Liver (tissue), 9 donors: ENCODE data around the gene SLC1A3. TPM values are rescaled to one million over a fixed set of nuclear protein-coding genes. Genes with fewer than 3 reads are reported as not detected.
A peak's percentile ranks its signal among the peaks of the same experiment; 100 is the strongest.

ENCODE experiments used
- DNase-seq: peaks from one replicate; pipeline ENCODE4 v3.0.0-alpha.2; 2017; ENCODE audit warnings: low spot score
- H3K27ac ChIP-seq, 2 donors: one replicate each; pipeline ENCODE4 v1.7.0; 2013; ENCODE audit warnings: inconsistent platforms in 2 of 2, low read length in 2 of 2, control low read depth in 1 of 2, low read depth in 1 of 2, mild to moderate bottlenecking in 1 of 2
- H3K27me3 ChIP-seq, 4 donors: one replicate each; pipeline versions ENCODE4 v1.6.1 to v1.7.0; 2013; ENCODE audit warnings: low read length in 3 of 4, inconsistent platforms in 1 of 4, mild to moderate bottlenecking in 1 of 4, moderate library complexity in 1 of 4; ENCODE audit not compliant: control insufficient read depth in 4 of 4, insufficient read depth in 4 of 4
- H3K36me3 ChIP-seq, 4 donors: one replicate each; pipeline versions ENCODE4 v1.6.1 to v1.7.0; 2013; ENCODE audit warnings: low read length in 3 of 4, mild to moderate bottlenecking in 3 of 4, low read depth in 1 of 4, moderate library complexity in 1 of 4; ENCODE audit not compliant: control insufficient read depth in 4 of 4, insufficient read depth in 3 of 4
- H3K4me1 ChIP-seq, 4 donors: one replicate each; pipeline versions ENCODE4 v1.6.1 to v1.7.0; 2013; ENCODE audit warnings: low read length in 3 of 4, mild to moderate bottlenecking in 3 of 4, moderate library complexity in 1 of 4; ENCODE audit not compliant: control insufficient read depth in 4 of 4, insufficient read depth in 4 of 4
- H3K4me3 ChIP-seq, 3 donors: one replicate each; pipeline versions ENCODE4 v1.6.1 to v1.7.0; 2013; ENCODE audit warnings: low read length in 3 of 3, control low read depth in 1 of 3, low read depth in 1 of 3, mild to moderate bottlenecking in 1 of 3
- H3K9ac ChIP-seq, 2 donors: one replicate each; pipeline ENCODE4 v1.7.0; 2013; ENCODE audit warnings: low read length in 2 of 2, mild to moderate bottlenecking in 2 of 2, moderate library complexity in 2 of 2, control low read depth in 1 of 2, low read depth in 1 of 2
- H3K9me3 ChIP-seq, 4 donors: one replicate each; pipeline versions ENCODE4 v1.6.1 to v1.7.0; 2013; ENCODE audit warnings: low read length in 3 of 4; ENCODE audit not compliant: control insufficient read depth in 4 of 4
- CTCF ChIP-seq: fragments of 150-350 bp; IDR thresholded peaks from 2 replicates; pipeline ENCODE4 v1.5.1; 2017; ENCODE audit warnings: improper control_type of control experiment, low read depth, low read length; ENCODE audit not compliant: missing input control
- FOXA1 ChIP-seq: IDR thresholded peaks from 2 replicates; pipeline ENCODE4 v1.6.1; 2016; ENCODE audit warnings: antibody characterized with exemption
- FOXA2 ChIP-seq: IDR thresholded peaks from 2 replicates; pipeline ENCODE4 v1.6.1; 2016; ENCODE audit warnings: antibody characterized with exemption
- HNF4G ChIP-seq: IDR thresholded peaks from 2 replicates; pipeline ENCODE4 v1.6.1; 2016; ENCODE audit warnings: antibody characterized with exemption
- JUND ChIP-seq, 2 donors: IDR thresholded peaks; 2 replicates each; pipeline ENCODE4 v1.6.1; 2016; ENCODE audit warnings: antibody characterized with exemption in 2 of 2
- MAX ChIP-seq: IDR thresholded peaks from 2 replicates; pipeline ENCODE4 v1.6.1; 2016; ENCODE audit warnings: antibody characterized with exemption
- NR2F2 ChIP-seq: IDR thresholded peaks from 2 replicates; pipeline ENCODE4 v1.6.1; 2016; ENCODE audit warnings: antibody characterized with exemption
- RAD21 ChIP-seq, 2 donors: IDR thresholded peaks; 2 replicates each; pipeline ENCODE4 v1.6.1; 2016; ENCODE audit warnings: antibody characterized with exemption in 2 of 2, mild to moderate bottlenecking in 2 of 2
- RXRA ChIP-seq, 2 donors: IDR thresholded peaks; 2 replicates each; pipeline ENCODE4 v1.6.1; 2017 to 2018; ENCODE audit warnings: antibody characterized with exemption in 2 of 2, mild to moderate bottlenecking in 1 of 2
- TAF1 ChIP-seq: conservative IDR thresholded peaks from 2 replicates; pipeline ENCODE4 v1.6.1; 2016; ENCODE audit warnings: antibody characterized with exemption, mild to moderate bottlenecking
- YY1 ChIP-seq: IDR thresholded peaks from 2 replicates; pipeline ENCODE4 v1.6.1; 2016; ENCODE audit warnings: antibody characterized with exemption, mild to moderate bottlenecking
- WGBS: extraction: QIAGEN DNeasy Blood & Tissue Kit; methylation state at CpG from one replicate; pipeline ENCODE4 v1.1.7; 2013; 5-methylcytosine and 5-hydroxymethylcytosine counted together
- polyA plus RNA-seq, 2 donors: library from polyadenylated mRNA; stranded (reverse) in 1 of 2; unstranded in 1 of 2; fragments of 200-250 nt in 1 of 2; fragments of >200 nt in 1 of 2; fragmentation: Nextera tagmentation in 1 of 2; extraction: Ambion mirVana in 1 of 2; gene quantifications; one replicate each; pipeline versions ENCODE4 v1.2.1 to v1.2.3, GENCODE V29; 2013 to 2015
- total RNA-seq, 2 donors: library from RNA; depleted of rRNA; stranded (reverse); fragments of >200 nt; gene quantifications; one replicate each; pipeline ENCODE4 v1.2.3, GENCODE V29; 2014
- TF ChIP-seq, protein P1 (sequence below): IDR thresholded peaks from 2 replicates; pipeline ENCODE4 v1.6.1; 2016; ENCODE audit warnings: antibody characterized with exemption
- donor health status: healthy.
- donor health status: healthy.
- donor health status: healthy.
- donor health status: healthy.
- donor health status: healthy.

SLC1A3 gene
- 1 to 10 TPM; 3.3 to 8.8 TPM for total RNA-seq
- 1 to 10 TPM; 1.8 to 2.2 TPM for polyA plus RNA-seq

GRCh38 chr5:36606428-36607113 lies at the start of gene SLC1A3:
Gene SLC1A3 (plus strand): TSS chr5:36606606. CDS start chr5:36608424, 1,818 bp downstream.
- 3% methylated on average over 20 of the region's 20 CpGs for WGBS
- peaks cover 0 to 2% (median under 1%) of the 10 kb centered on the region in 4 donors for H3K9me3 ChIP-seq
- DNase-seq, result no peak
- no peaks in the 10 kb centered on the region for H3K36me3 ChIP-seq
- H3K4me1 ChIP-seq, result peaks cover 0 to 13% (median 8%) of the 10 kb centered on the region in 4 donors
- H3K27ac ChIP-seq, result no peak within 1 kb of the TSS
- peak within 1 kb of the TSS; percentile 3 to 38 (median 37) for H3K4me3 ChIP-seq
- TF ChIP-seq RXRA (IDR thresholded peaks at IDR 0.05), result no peak
- TF ChIP-seq TAF1, result no peak
- TF ChIP-seq MAX, result no peak
- TF ChIP-seq FOXA1, result no peak
- TF ChIP-seq, protein P1, sequence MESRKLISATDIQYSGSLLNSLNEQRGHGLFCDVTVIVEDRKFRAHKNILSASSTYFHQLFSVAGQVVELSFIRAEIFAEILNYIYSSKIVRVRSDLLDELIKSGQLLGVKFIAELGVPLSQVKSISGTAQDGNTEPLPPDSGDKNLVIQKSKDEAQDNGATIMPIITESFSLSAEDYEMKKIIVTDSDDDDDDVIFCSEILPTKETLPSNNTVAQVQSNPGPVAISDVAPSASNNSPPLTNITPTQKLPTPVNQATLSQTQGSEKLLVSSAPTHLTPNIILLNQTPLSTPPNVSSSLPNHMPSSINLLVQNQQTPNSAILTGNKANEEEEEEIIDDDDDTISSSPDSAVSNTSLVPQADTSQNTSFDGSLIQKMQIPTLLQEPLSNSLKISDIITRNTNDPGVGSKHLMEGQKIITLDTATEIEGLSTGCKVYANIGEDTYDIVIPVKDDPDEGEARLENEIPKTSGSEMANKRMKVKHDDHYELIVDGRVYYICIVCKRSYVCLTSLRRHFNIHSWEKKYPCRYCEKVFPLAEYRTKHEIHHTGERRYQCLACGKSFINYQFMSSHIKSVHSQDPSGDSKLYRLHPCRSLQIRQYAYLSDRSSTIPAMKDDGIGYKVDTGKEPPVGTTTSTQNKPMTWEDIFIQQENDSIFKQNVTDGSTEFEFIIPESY, result no peak
- no peak for TF ChIP-seq RAD21 (IDR thresholded peaks at IDR 0.05)
- no peak for TF ChIP-seq JUND (IDR thresholded peaks at IDR 0.05)
- no peak for TF ChIP-seq HNF4G
- H3K27me3 ChIP-seq, result peaks cover 0 to 3% (median 1%) of the 10 kb centered on the region in 4 donors
- peak within 1 kb of the TSS; percentile 2 to 41 for H3K9ac ChIP-seq

DNA sequence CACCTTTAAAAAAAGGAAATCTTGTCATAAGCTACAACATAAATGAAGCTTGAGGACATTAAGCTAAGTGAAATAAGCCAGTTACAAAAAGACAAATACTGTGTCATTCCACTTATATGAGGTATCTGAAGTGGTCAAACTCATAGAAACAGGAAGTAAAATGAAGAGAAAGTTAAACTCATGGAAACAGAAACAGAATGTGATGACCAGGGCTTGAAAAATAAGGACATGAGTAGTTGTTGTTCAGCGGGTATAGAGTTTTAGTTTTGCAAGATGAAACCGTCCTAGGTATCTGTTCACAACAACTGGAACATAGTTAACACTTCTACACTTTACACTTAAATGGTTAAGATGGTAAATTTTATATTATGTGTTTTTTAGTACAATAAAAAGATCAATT lies 47.8 kb upstream of the SLC1A3 start:
- H3K4me3 ChIP-seq, result no peak overlapping the region
- DNase-seq, result no peak
- H3K27me3 ChIP-seq, result no peaks in the 10 kb centered on the region
- WGBS, result 88% methylated on average over 2 of the region's 2 CpGs
- no peaks in the 10 kb centered on the region for H3K9me3 ChIP-seq
- H3K9ac ChIP-seq, result no peak overlapping the region
- H3K27ac ChIP-seq, result no peak overlapping the region
- no peak for TF ChIP-seq NR2F2
- no peak for TF ChIP-seq HNF4G
- TF ChIP-seq RXRA (IDR thresholded peaks at IDR 0.05), result no peak
- TF ChIP-seq YY1, result no peak
- TF ChIP-seq TAF1, result no peak
- no peak for TF ChIP-seq CTCF
- TF ChIP-seq, protein P1, result no peak
- no peak for TF ChIP-seq FOXA2
- H3K36me3 ChIP-seq, result no peaks in the 10 kb centered on the region
- H3K4me1 ChIP-seq, result no peaks in the 10 kb centered on the region
